ENCODE data around the gene IFRD2. TPM values are rescaled to one million over a fixed set of nuclear protein-coding genes. Genes with fewer than 3 reads are reported as not detected.

The IFRD2 gene
- total and polyA plus RNA-seq, 10 donors: 40.2 to 76.7 (median 56.3) TPM

- Histone ChIP-seq H3K27ac (peak overlapping the region; percentile 86 to 96 (median 93)), H3K9me3 (no peaks in the 10 kb centered on the region), H3K4me3 (peak overlapping the region; percentile 72 to 97 (median 90)), H3K27me3 (replicated peaks in 1 of 7) (no peaks in the 10 kb centered on the region), H3K36me3 (peaks cover 2 to 66% (median 31%) of the 10 kb centered on the region in 6 donors), H3K4me1 (peaks cover 32 to 93% (median 89%) of the 10 kb centered on the region in 6 donors)
- TF ChIP-seq CTCF (IDR thresholded peaks at IDR 0.05 in 8 of 11, conservative IDR thresholded peaks at IDR 0.05 in 3 of 11): no peak
- TF ChIP-seq POLR2AphosphoS5 (IDR thresholded peaks at IDR 0.05): peak in 1 of 3 donors; percentile 40
- no peak for TF ChIP-seq POLR2A (IDR thresholded peaks at IDR 0.05)
- intact Hi-C loops (cut with DNase I; ENCODE audit: low total_unique reads): loop anchor here (10.0 kb wide), 1 partner anchor 86 kb away; the partner anchor contains the start of gene GNAI2
- WGBS, 5 donors: 0 to 6% (median 1%) methylated on average over 7 to 45 of the region's 45 CpGs
- DNase-seq: peak; percentile 93
Observed at GRCh38 chr3:50320853-50321335, 28.7 kb upstream of the IFRD2 start.

- no peaks in the 10 kb centered on the region for H3K27me3 ChIP-seq (replicated peaks in 1 of 7)
- H3K9me3 ChIP-seq: no peaks in the 10 kb centered on the region
- intact Hi-C loops (cut with DNase I; ENCODE audit: low total_unique reads): loop anchor here (10.0 kb wide), 1 partner anchor 85 kb away; the partner anchor contains the start of gene GNAI2
- TF ChIP-seq CTCF (IDR thresholded peaks at IDR 0.05 in 8 of 11, conservative IDR thresholded peaks at IDR 0.05 in 3 of 11) (no peak), POLR2A (IDR thresholded peaks at IDR 0.05) (no peak), POLR2AphosphoS5 (IDR thresholded peaks at IDR 0.05) (peak in 2 of 3 donors; percentile 55 to 63)
- DNase-seq: peak; percentile 85
- H3K27ac ChIP-seq: peak overlapping the region; percentile 86 to 96 (median 93)
- WGBS, 5 donors: 69 to 82% (median 78%) methylated on average over 26 to 29 of the region's 29 CpGs
- peak overlapping the region; percentile 72 to 97 (median 90) for H3K4me3 ChIP-seq
- peaks cover 32 to 93% (median 82%) of the 10 kb centered on the region in 6 donors for H3K4me1 ChIP-seq
- H3K36me3 ChIP-seq: peaks cover 2 to 66% (median 25%) of the 10 kb centered on the region in 6 donors
Observed at GRCh38 chr3:50319894-50320625, 27.8 kb upstream of the IFRD2 start.

- no peaks in the 10 kb centered on the region for H3K27me3 ChIP-seq (replicated peaks in 1 of 7)
- peaks cover 2 to 65% (median 25%) of the 10 kb centered on the region in 6 donors for H3K36me3 ChIP-seq
- 75 to 89% (median 78%) methylated on average over 15 to 16 of the region's 16 CpGs for WGBS, 5 donors
- peaks cover 26 to 93% (median 79%) of the 10 kb centered on the region in 6 donors for H3K4me1 ChIP-seq
- intact Hi-C loops (cut with DNase I; ENCODE audit: low total_unique reads): no loop called here
- H3K27ac ChIP-seq: peak overlapping the region; percentile 29 to 96 (median 93)
- DNase-seq: no peak
- TF ChIP-seq POLR2A (IDR thresholded peaks at IDR 0.05) (no peak), CTCF (IDR thresholded peaks at IDR 0.05 in 8 of 11, conservative IDR thresholded peaks at IDR 0.05 in 3 of 11) (no peak), POLR2AphosphoS5 (IDR thresholded peaks at IDR 0.05) (peak in 2 of 3 donors; percentile 13 to 25)
- no peaks in the 10 kb centered on the region for H3K9me3 ChIP-seq
- peak overlapping the region; percentile 72 to 97 (median 90) for H3K4me3 ChIP-seq
Observed at GRCh38 chr3:50319181-50319893, 27.1 kb upstream of the IFRD2 start.

Data from spleen (tissue), 11 donors.